Loucy (cell line): ENCODE data around the gene C17orf114.
A peak's percentile ranks its signal among the peaks of the same experiment; 100 is the strongest.

Source experiments
- H2AFZ ChIP-seq: fragments of 200-600 bp; sonication (generic); 2 replicates; pipeline ENCODE4 v1.6.0; 2016; ENCODE audit warnings: antibody characterized with exemption, mild to moderate bottlenecking, low read length, moderate library complexity
- H3F3A ChIP-seq: fragments of 200-600 bp; 2 replicates; pipeline ENCODE4 v1.6.0; 2016; ENCODE audit warnings: antibody characterized with exemption, low read depth, mild to moderate bottlenecking
- H3K27me3 ChIP-seq: fragments of 200-600 bp; sonication (generic); 2 replicates; pipeline ENCODE4 v1.6.1; 2014; ENCODE audit warnings: low read length, mild to moderate bottlenecking; ENCODE audit not compliant: insufficient read depth, poor library complexity, severe bottlenecking
- H3K36me3 ChIP-seq: fragments of 200-600 bp; sonication (generic); 2 replicates; pipeline ENCODE4 v1.6.1; 2016; ENCODE audit warnings: low read length; ENCODE audit not compliant: insufficient read depth
- H3K4me1 ChIP-seq: fragments of 200-600 bp; sonication (generic); 2 replicates; pipeline ENCODE4 v1.5.1; 2014; ENCODE audit warnings: low read length, mild to moderate bottlenecking; ENCODE audit not compliant: insufficient read depth, poor library complexity, severe bottlenecking
- H3K4me2 ChIP-seq: fragments of 200-600 bp; sonication (generic); 2 replicates; pipeline ENCODE4 v1.6.0; 2014; ENCODE audit warnings: antibody characterized with exemption, low read length, low read depth, mild to moderate bottlenecking; ENCODE audit not compliant: poor library complexity, severe bottlenecking
- H3K4me3 ChIP-seq: fragments of 200-600 bp; sonication (generic); 2 replicates; pipeline ENCODE4 v1.5.1; 2014; ENCODE audit warnings: low read length, mild to moderate bottlenecking, mixed read lengths; ENCODE audit not compliant: poor library complexity, severe bottlenecking
- H3K79me2 ChIP-seq: fragments of 200-600 bp; sonication (generic); 2 replicates; pipeline ENCODE4 v1.6.1; 2014; ENCODE audit warnings: low read length; ENCODE audit not compliant: insufficient read depth
- H3K9ac ChIP-seq: fragments of 200-600 bp; sonication (generic); 2 replicates; pipeline ENCODE4 v1.6.0; 2014; ENCODE audit warnings: mild to moderate bottlenecking, low read depth, low read length, moderate library complexity; ENCODE audit not compliant: poor library complexity, severe bottlenecking
- H3K9me2 ChIP-seq: fragments of 200-600 bp; sonication (generic); replicated peaks from 2 replicates; pipeline ENCODE4 v1.6.1; 2016; ENCODE audit warnings: low read depth, low read length, mixed read lengths
- H3K9me3 ChIP-seq: fragments of 200-600 bp; sonication (generic); 2 replicates; pipeline ENCODE4 v1.6.1; 2014; ENCODE audit warnings: mild to moderate bottlenecking, antibody characterized with exemption, low read length, low read depth; ENCODE audit not compliant: insufficient read depth
- H4K20me1 ChIP-seq: fragments of 200-600 bp; sonication (generic); 2 replicates; pipeline ENCODE4 v1.6.0; 2014; ENCODE audit warnings: antibody characterized with exemption, low read length, mild to moderate bottlenecking; ENCODE audit not compliant: insufficient read depth, poor library complexity, severe bottlenecking
- CTCF ChIP-seq: fragments of 200-600 bp; sonication (generic); conservative IDR thresholded peaks from 2 replicates; pipeline ENCODE4 v1.5.1; 2014; ENCODE audit warnings: mild to moderate bottlenecking, antibody characterized with exemption, low read length
- EZH2phosphoT487 ChIP-seq: fragments of 200-600 bp; IDR thresholded peaks from 2 replicates; pipeline ENCODE4 v1.6.1; 2018; ENCODE audit warnings: antibody characterized with exemption, mild to moderate bottlenecking, moderate library complexity, borderline replicate concordance

Gene C17orf114

GRCh38 chr17:4808378-4808767 lies 6.2 kb upstream of the C17orf114 start:
- Histone ChIP-seq H4K20me1 (no peaks in the 10 kb centered on the region), H3K9me2 (no peaks in the 10 kb centered on the region), H3K4me3 (no peak overlapping the region), H2AFZ (no peak overlapping the region), H3F3A (no peaks in the 10 kb centered on the region), H3K9me3 (no peaks in the 10 kb centered on the region), H3K4me2 (no peak overlapping the region), H3K27me3 (peaks cover 17% of the 10 kb centered on the region), H3K9ac (no peak overlapping the region), H3K36me3 (no peaks in the 10 kb centered on the region), H3K4me1 (peaks cover 4% of the 10 kb centered on the region), H3K79me2 (no peaks in the 10 kb centered on the region)
- TF ChIP-seq CTCF (no peak), EZH2phosphoT487 (no peak)

GRCh38 chr17:4807605-4808377 lies 5.7 kb upstream of the C17orf114 start:
- TF ChIP-seq CTCF (no peak), EZH2phosphoT487 (no peak)
- Histone ChIP-seq H3K9me3 (no peaks in the 10 kb centered on the region), H3K9me2 (no peaks in the 10 kb centered on the region), H3K4me1 (peaks cover 4% of the 10 kb centered on the region), H3K79me2 (no peaks in the 10 kb centered on the region), H3K9ac (no peak overlapping the region), H2AFZ (no peak overlapping the region), H3K36me3 (no peaks in the 10 kb centered on the region), H4K20me1 (no peaks in the 10 kb centered on the region), H3K4me2 (peak overlapping the region; percentile 82), H3K4me3 (peak overlapping the region; percentile 72), H3F3A (no peaks in the 10 kb centered on the region), H3K27me3 (peaks cover 17% of the 10 kb centered on the region)

GRCh38 chr17:4806777-4807604 lies 4.9 kb upstream of the C17orf114 start, which contains the start of gene PLD2:
Gene PLD2 (plus strand): TSS chr17:4807152. CDS start chr17:4807773, 621 bp downstream.
- Histone ChIP-seq H3K4me1 (peaks cover 4% of the 10 kb centered on the region), H3K27me3 (peaks cover 17% of the 10 kb centered on the region), H3K4me3 (peak within 1 kb of the TSS; percentile 72), H3K36me3 (no peaks in the 10 kb centered on the region), H3K79me2 (no peaks in the 10 kb centered on the region), H3F3A (no peaks in the 10 kb centered on the region), H2AFZ (peak within 1 kb of the TSS; percentile 81), H3K9me2 (no peaks in the 10 kb centered on the region), H4K20me1 (no peaks in the 10 kb centered on the region), H3K9me3 (no peaks in the 10 kb centered on the region), H3K4me2 (peak within 1 kb of the TSS; percentile 82), H3K9ac (peak within 1 kb of the TSS; percentile 58)
- TF ChIP-seq EZH2phosphoT487 (no peak), CTCF (no peak)
